GM06990 (cell line): ENCODE measurements around the gene TCEANC2.
"Not testable (repeated sequence)": the region's sequence is repeated elsewhere in the genome, so short reads cannot be mapped to it uniquely, and the experiment has no call there.

ENCODE experiments used
- DNase-seq: peaks from one replicate; pipeline ENCODE4 v3.0.0-alpha.2; 2011; ENCODE audit not compliant: insufficient read length; ENCODE audit errors: extremely low read depth
- H3K27me3 ChIP-seq: replicated peaks from 2 replicates; pipeline ENCODE4 v1.6.0; 2011; ENCODE audit warnings: low read length; ENCODE audit not compliant: control insufficient read depth, insufficient read depth
- H3K36me3 ChIP-seq: 2 replicates; pipeline ENCODE4 v1.5.1; 2011; ENCODE audit warnings: low read length; ENCODE audit not compliant: control insufficient read depth, insufficient read depth
- H3K4me3 ChIP-seq: replicated peaks from 2 replicates; pipeline ENCODE4 v1.5.1; 2011; ENCODE audit warnings: low read depth, mild to moderate bottlenecking, control low read depth, low read length
- TF ChIP-seq, protein P1 (sequence below): IDR thresholded peaks from 2 replicates; pipeline ENCODE4 v1.5.1; 2011; ENCODE audit warnings: low read length, control low read depth, mild to moderate bottlenecking, inconsistent platforms; ENCODE audit not compliant: insufficient read depth, poor library complexity, severe bottlenecking

The TCEANC2 gene

DNA sequence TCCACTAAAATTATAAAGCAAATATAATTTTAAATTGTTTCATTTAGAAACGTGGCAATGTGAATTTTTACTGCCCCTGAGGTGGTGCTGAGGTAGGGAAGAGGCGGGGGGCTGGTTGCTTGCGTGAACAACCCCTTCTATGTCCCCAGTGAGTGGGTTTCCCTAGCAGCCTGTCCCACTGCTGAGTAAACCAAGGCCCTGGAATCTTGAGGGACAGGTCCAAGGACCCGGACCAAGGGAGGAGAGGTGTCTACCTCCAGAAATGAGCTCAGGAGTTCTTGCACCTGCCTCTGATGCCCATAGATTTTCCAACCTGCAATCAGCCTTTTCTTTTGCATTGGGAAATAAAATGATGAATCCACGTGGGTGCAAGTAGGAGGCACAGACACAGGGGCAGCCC, 34.8 kb upstream of the TCEANC2 start:
- H3K36me3 ChIP-seq = no peaks in the 10 kb centered on the region
- DNase-seq = no peak
- H3K4me3 ChIP-seq = no peak overlapping the region
- H3K27me3 ChIP-seq = peaks cover 3% of the 10 kb centered on the region
- TF ChIP-seq, protein P1, sequence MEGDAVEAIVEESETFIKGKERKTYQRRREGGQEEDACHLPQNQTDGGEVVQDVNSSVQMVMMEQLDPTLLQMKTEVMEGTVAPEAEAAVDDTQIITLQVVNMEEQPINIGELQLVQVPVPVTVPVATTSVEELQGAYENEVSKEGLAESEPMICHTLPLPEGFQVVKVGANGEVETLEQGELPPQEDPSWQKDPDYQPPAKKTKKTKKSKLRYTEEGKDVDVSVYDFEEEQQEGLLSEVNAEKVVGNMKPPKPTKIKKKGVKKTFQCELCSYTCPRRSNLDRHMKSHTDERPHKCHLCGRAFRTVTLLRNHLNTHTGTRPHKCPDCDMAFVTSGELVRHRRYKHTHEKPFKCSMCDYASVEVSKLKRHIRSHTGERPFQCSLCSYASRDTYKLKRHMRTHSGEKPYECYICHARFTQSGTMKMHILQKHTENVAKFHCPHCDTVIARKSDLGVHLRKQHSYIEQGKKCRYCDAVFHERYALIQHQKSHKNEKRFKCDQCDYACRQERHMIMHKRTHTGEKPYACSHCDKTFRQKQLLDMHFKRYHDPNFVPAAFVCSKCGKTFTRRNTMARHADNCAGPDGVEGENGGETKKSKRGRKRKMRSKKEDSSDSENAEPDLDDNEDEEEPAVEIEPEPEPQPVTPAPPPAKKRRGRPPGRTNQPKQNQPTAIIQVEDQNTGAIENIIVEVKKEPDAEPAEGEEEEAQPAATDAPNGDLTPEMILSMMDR = no peak

DNA sequence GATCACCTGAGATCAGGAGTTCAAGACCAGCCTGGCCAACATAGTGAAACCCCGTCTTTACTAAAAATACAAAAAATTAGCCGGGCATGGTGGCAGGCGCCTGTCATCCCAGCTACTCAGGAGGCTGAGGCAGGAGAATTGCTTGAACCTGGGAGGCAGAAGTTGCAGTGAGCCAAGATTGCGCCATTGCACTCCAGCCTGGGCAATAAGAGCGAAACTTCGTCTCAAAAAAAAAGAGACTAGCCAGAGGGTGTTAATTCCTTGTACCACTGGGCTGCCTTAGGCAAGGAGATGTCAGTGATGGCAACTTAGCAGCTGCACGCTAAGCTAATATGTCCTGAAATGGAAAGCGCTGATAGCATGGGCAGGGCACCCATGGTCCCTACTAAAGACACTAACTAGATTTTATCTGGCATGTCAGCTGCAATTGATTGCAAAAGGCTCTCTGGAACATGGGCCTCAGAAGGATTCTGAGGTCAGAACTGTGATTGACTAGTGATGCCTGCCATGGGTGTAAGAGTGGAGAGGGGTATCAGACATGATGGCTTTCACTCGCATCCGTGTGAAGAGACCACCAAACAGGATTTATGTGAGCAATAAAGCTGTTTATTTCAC, 33.7 kb upstream of the TCEANC2 start:
- not testable (repeated sequence) for H3K36me3 ChIP-seq, H3K4me3 ChIP-seq, DNase-seq, H3K27me3 ChIP-seq

DNA sequence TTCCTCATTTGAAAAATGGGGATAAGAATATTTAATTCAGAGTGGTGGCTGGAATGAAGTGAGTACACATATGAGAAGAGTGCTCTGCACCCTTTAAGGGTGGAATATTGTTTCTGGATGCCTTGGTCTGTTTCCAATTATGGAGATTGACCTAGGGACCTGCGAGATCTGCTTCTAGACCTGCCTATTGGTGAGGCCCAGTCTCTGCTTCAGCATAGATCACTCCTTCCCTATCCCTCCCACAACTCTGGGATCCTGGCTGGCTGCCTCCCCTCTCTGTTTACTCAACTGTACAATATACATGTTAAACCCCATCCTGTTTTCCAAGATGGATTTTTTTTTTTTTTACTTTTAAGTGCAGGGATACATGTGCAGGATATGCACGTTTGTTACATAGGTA, 29.1 kb upstream of the TCEANC2 start:
- Histone ChIP-seq H3K36me3 (no peaks in the 10 kb centered on the region), H3K4me3 (no peak overlapping the region), H3K27me3 (no peaks in the 10 kb centered on the region; the same call in 1 of the 2 replicates)
- no peak for DNase-seq
- TF ChIP-seq, protein P1 = no peak

DNA sequence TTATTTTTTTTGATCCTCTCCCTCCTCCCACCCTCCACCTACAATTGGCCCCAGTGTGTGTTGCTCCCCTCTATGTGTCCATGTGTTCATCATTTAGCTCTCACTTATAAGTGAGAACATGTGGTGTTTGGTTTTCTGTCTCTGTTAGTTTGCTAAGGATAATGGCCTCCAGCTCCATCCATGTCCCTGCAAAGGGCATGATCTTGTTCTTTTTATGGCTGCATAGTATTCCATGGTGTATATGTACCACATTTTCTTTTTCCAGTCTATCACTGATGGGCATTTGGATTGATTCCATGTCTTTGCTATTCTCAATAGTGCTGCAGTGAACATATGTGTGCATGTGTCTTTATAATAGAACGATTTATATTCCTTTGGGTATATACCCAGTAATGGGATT, 28.6 kb upstream of the TCEANC2 start:
- H3K36me3 ChIP-seq, H3K4me3 ChIP-seq, H3K27me3 ChIP-seq, DNase-seq: not testable (repeated sequence)

DNA sequence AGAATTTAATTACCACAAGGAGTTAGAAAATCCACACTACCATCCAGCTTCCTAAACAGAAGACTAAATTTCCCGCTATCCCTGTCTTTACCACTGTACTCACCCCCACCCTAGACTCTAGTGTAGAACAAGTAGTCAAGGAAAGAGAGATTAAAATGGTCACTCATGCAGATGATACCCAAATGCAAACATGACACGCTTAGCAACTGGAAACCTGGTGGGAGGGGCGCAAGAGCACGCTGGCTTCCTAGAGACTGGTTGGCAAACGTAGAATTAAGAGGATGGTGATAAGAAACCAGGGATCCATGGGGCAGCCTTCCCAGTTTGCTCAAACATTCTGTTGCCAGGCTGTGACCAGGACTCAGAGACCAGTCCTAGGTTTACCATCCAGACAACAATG, 25.6 kb upstream of the TCEANC2 start:
- no peak overlapping the region for H3K4me3 ChIP-seq

DNA sequence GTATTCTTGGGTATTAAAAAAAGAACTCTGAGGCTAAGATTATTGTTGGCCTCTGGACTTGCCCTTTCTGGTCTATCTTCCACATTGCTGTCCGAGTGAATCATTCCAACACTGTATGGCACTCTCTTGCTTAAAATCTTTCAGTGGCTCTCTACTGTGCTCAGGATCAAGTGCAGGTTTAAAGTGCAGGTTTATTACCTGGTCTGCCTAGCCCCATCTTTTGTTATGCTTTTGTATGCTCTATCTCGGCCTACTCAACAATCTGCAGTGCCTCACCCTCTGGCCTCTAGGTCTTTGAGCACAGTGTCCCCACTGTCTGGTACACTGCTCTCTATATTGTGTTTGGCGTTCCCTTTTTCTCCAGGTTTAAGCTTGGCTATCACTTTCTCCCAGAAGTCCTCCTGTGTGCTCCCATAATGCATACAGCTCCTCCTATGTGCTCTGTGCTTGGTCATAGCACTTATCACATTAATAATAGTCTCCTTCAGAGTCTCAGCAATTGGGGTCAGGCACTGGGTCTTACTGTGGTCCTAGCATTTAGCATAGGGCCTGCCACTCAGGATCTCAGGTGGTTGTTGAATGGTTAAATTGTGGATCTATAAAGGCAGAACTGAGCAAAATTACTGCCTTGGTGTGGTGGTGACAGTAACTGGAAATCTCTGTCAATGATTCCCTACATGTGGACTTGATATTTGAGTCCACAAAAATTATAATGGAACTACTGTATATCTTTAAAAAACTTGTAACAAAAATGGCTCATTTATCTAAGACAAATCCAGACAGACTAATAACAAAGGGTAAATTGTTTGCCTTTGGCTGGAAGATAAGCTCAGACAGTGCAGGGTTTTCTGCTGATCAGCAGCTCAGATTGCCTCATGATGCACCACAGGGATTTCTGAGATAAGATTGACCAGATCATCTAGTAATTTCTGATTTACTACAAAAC, 24.8 kb upstream of the TCEANC2 start:
- no peak for DNase-seq
- Histone ChIP-seq H3K36me3 (peaks cover 2% of the 10 kb centered on the region), H3K27me3 (no peaks in the 10 kb centered on the region), H3K4me3 (no peak overlapping the region)
- TF ChIP-seq, protein P1 = no peak

More for the DNA sequence above, 25.6 kb upstream of the TCEANC2 start:
- no peaks in the 10 kb centered on the region for H3K27me3 ChIP-seq
- no peak for DNase-seq
- TF ChIP-seq, protein P1 = no peak
- no peaks in the 10 kb centered on the region; the same call in none of the 2 replicates for H3K36me3 ChIP-seq
